Heart left ventricle (tissue), 13 donors: ENCODE measurements around the gene NOVA2.

Experiments
- CTCF ChIP-seq, 12 donors: fragments of 200-600 bp; sonication (generic) in 4 of 12; IDR thresholded peaks; one replicate each; pipeline versions ENCODE4 v1.5.0 to v1.8.0; 2018 to 2022; ENCODE audit warnings: antibody characterized with exemption in 12 of 12, mild to moderate bottlenecking in 5 of 12
- POLR2A ChIP-seq, 2 donors: fragments of 450-650 bp; IDR thresholded peaks; one replicate each; pipeline ENCODE4 v1.6.1; 2017; ENCODE audit warnings: antibody characterized with exemption in 2 of 2, mild to moderate bottlenecking in 2 of 2, moderate library complexity in 2 of 2
- donor health status: ischemic (EF 13 %, LVEDD 7.1; RV severe dilation, severe dysfunction).
- donor health status: DM: no; HTN: yes; CAD: no.
- donor health status: DM: no; HTN: no; CAD: no.
- donor health status: ischemic (EF 25% LVEDD 6.9; RV normal size, moderate dysfunction).
- donor health status: ischemic (EF 25% LVEDD 5.7; RV mildly dilated, moderate dysfunction).
- donor health status: ischemic (EF 35%, LVEDD 5.7; RV mildly dilated, moderate dysfunction).
- donor health status: nonischemic (EF 11% LVEDD 7.7; RV severe dilation, severe dysfunction).
- donor health status: DM: yes; HTN: yes; CAD: no.
- donor health status: PGD.
- donor health status: ischemic (EF 29% LVEDD 5.4; RV normal size, mild dysfunction).
- donor health status: nonischemic (EF 23%, LVEDD 6.1; RV moderate dilation, normal function).

DNA sequence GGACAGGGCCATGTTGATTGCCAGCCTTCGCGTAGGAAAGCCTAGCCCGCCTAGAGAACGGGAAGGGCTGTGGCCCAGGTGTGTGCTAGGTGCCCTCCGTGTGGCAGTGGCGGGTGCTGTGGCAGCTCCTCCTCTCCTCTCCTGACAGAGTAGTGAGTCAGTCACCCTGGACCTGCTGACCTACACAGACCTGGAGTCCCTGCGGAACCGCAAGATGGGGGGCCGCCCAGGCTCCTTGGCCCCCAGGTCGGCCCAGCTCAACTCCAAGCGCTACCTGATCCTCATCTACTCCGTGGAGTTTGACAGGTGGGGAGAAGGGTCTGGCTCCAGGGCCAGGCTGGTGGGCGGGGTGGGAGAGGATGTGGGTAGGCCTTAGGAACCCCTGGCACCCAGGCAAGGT lies 32.7 kb upstream of the NOVA2 start:
- TF ChIP-seq POLR2A (IDR thresholded peaks at IDR 0.05) (no peak), CTCF (IDR thresholded peaks at IDR 0.05) (no peak)
